SK-N-SH (cell line): ENCODE results near the gene DES. TPM values are rescaled to one million over a fixed set of nuclear protein-coding genes. Genes with fewer than 3 reads are reported as not detected.

Source experiments
- CTCF ChIA-PET: fragments of 300-600, 350-600 bp; formaldehyde crosslinking; extraction: SDS; loops from one replicate; lab custom pipeline; 2021; lab: Yijun Ruan, JAX
- POLR2A ChIA-PET: fragments of 350-600 bp; sonication (Branson Sonifier 250); formaldehyde crosslinking; extraction: SDS; loops from one replicate; lab custom pipeline; 2020; ENCODE audit warnings: antibody characterized with exemption, inconsistent platforms; lab: Yijun Ruan, JAX
- DNase-seq: peaks from one replicate; pipeline ENCODE4 v3.0.0; 2012
- H2AFZ ChIP-seq: fragments of 200-600 bp; sonication (generic); 2 replicates; pipeline ENCODE4 v1.8.1; 2016; ENCODE audit warnings: antibody characterized with exemption, mild to moderate bottlenecking, low read depth
- H3F3A ChIP-seq: fragments of 200-600 bp; sonication (generic); replicated peaks from 2 replicates; pipeline ENCODE3; 2016; ENCODE audit warnings: antibody characterized with exemption, mild to moderate bottlenecking; ENCODE audit not compliant: insufficient read depth
- H3K27ac ChIP-seq, 2 experiments: fragments of 200-500 bp in 1 of 2; fragments of 200-600 bp in 1 of 2; sonication (Bioruptor generic) in 1 of 2; sonication (generic), shearing (Covaris generic) in 1 of 2; 2 replicates each; pipeline versions ENCODE4 v1.5.1 to v1.6.1; 2014 to 2016; ENCODE audit warnings: low read depth in 2 of 2, inconsistent platforms in 1 of 2, low read length in 1 of 2, mild to moderate bottlenecking in 1 of 2, mixed read lengths in 1 of 2
- H3K27me3 ChIP-seq: fragments of 200-600 bp; sonication (generic), shearing (Covaris generic); 2 replicates; pipeline ENCODE4 v1.6.1; 2016; ENCODE audit warnings: mixed run types; ENCODE audit not compliant: insufficient read depth
- H3K36me3 ChIP-seq, 2 experiments: fragments of 200-500 bp in 1 of 2; fragments of 200-600 bp in 1 of 2; sonication (Bioruptor generic) in 1 of 2; sonication (generic) in 1 of 2; replicated peaks in 1 of 2; 2 replicates each; pipeline versions ENCODE3 to v1.5.1; 2014 to 2016; ENCODE audit warnings: low read length in 1 of 2, mild to moderate bottlenecking in 1 of 2; ENCODE audit not compliant: insufficient read depth in 2 of 2, control insufficient read depth in 1 of 2
- H3K4me1 ChIP-seq, 2 experiments: fragments of 200-500 bp in 1 of 2; fragments of 200-600 bp in 1 of 2; sonication (Bioruptor generic) in 1 of 2; sonication (generic), shearing (Covaris generic) in 1 of 2; 2 replicates each; pipeline versions ENCODE4 v1.5.1 to v1.6.1; 2014 to 2016; ENCODE audit warnings: low read depth in 1 of 2, low read length in 1 of 2, mixed run types in 1 of 2; ENCODE audit not compliant: insufficient read depth in 2 of 2, control insufficient read depth in 1 of 2
- H3K4me2 ChIP-seq: fragments of 200-600 bp; sonication (generic), shearing (Covaris generic); 2 replicates; pipeline ENCODE4 v1.6.1; 2017; ENCODE audit warnings: mixed run types
- H3K4me3 ChIP-seq, 2 experiments: fragments of 200-500 bp in 1 of 2; fragments of 200-600 bp in 1 of 2; sonication (Bioruptor generic) in 1 of 2; sonication (generic), shearing (Covaris generic) in 1 of 2; 2 replicates each; pipeline versions ENCODE4 v1.5.1 to v1.8.1; 2014 to 2016; ENCODE audit warnings: low read depth in 2 of 2, inconsistent platforms in 1 of 2, low read length in 1 of 2, mild to moderate bottlenecking in 1 of 2, mixed read lengths in 1 of 2, moderate library complexity in 1 of 2
- H3K79me2 ChIP-seq: fragments of 200-600 bp; sonication (generic); 2 replicates; pipeline ENCODE4 v1.8.1; 2017; ENCODE audit warnings: mild to moderate bottlenecking; ENCODE audit not compliant: insufficient read depth
- H3K9ac ChIP-seq: fragments of 200-600 bp; sonication (generic); 2 replicates; pipeline ENCODE4 v1.6.1; 2017; ENCODE audit warnings: mixed run types
- H3K9me2 ChIP-seq: fragments of 200-600 bp; sonication (generic); 2 replicates; pipeline ENCODE4 v1.6.1; 2017; ENCODE audit warnings: mixed run types
- H3K9me3 ChIP-seq: fragments of 200-600 bp; sonication (generic); 2 replicates; pipeline ENCODE4 v1.6.1; 2017; ENCODE audit warnings: mixed run types, mild to moderate bottlenecking, moderate library complexity
- H4K20me1 ChIP-seq: fragments of 200-600 bp; sonication (generic); 2 replicates; pipeline ENCODE4 v1.6.1; 2017; ENCODE audit warnings: mild to moderate bottlenecking, mixed run types; ENCODE audit not compliant: insufficient read depth
- CHD2 ChIP-seq: fragments of 150-350 bp; IDR thresholded peaks from 2 replicates; pipeline ENCODE4 v1.6.1; 2018; ENCODE audit warnings: low read length; ENCODE audit not compliant: partially characterized antibody
- FOXJ3 ChIP-seq: sonication (generic); formaldehyde crosslinking; IDR thresholded peaks from 2 replicates; pipeline ENCODE4 v1.5.1; 2020; ENCODE audit warnings: mild to moderate bottlenecking, missing genetic modification reagents
- GATA2 ChIP-seq: sonication (generic); formaldehyde crosslinking; IDR thresholded peaks from 2 replicates; pipeline ENCODE4 v1.5.0; 2020; ENCODE audit warnings: mild to moderate bottlenecking, missing genetic modification reagents
- JUND ChIP-seq: IDR thresholded peaks from 2 replicates; pipeline ENCODE4 v1.4.0; 2012
- MEF2A ChIP-seq: IDR thresholded peaks from 2 replicates; pipeline ENCODE4 v1.4.0; 2012; ENCODE audit warnings: low read depth, borderline replicate concordance
- NFIC ChIP-seq: IDR thresholded peaks from 2 replicates; pipeline ENCODE4 v1.4.0; 2012; ENCODE audit warnings: borderline replicate concordance
- NRF1 ChIP-seq: IDR thresholded peaks from 2 replicates; pipeline ENCODE4 v1.6.1; 2012; ENCODE audit warnings: low read depth, mild to moderate bottlenecking, low read length
- POLR2AphosphoS5 ChIP-seq: IDR thresholded peaks from 2 replicates; pipeline ENCODE4 v1.6.1; 2012; ENCODE audit warnings: low read depth, low read length
- RCOR1 ChIP-seq: fragments of 150-350 bp; IDR thresholded peaks from 2 replicates; pipeline ENCODE4 v1.6.1; 2017; ENCODE audit warnings: antibody characterized with exemption, low read length
- RXRA ChIP-seq: IDR thresholded peaks from 2 replicates; pipeline ENCODE4 v1.4.0; 2012; ENCODE audit warnings: low read depth, mild to moderate bottlenecking, borderline replicate concordance
- SIN3A ChIP-seq: IDR thresholded peaks from 2 replicates; pipeline ENCODE4 v1.6.1; 2012; ENCODE audit warnings: low read depth, mild to moderate bottlenecking, low read length, moderate library complexity, borderline replicate concordance
- TAF1 ChIP-seq: IDR thresholded peaks from 2 replicates; pipeline ENCODE4 v1.6.1; 2012; ENCODE audit warnings: low read depth, mild to moderate bottlenecking, low read length, moderate library complexity, borderline replicate concordance
- YY1 ChIP-seq: IDR thresholded peaks from 2 replicates; pipeline ENCODE4 v1.4.0; 2012; ENCODE audit warnings: low read depth, mild to moderate bottlenecking
- WGBS: methylation state at CpG from one replicate; pipeline ENCODE4 v1.1.6; 2017; ENCODE audit warnings: low lambda C conversion rate; 5-methylcytosine and 5-hydroxymethylcytosine counted together
- polyA plus RNA-seq, 3 experiments: library from polyadenylated mRNA; depleted of rRNA; stranded (reverse); fragments of >200 nt; gene quantifications; 2 replicates each; pipeline ENCODE4 v1.2.3, GENCODE V29; 2012
- TF ChIP-seq, protein P1 (sequence below): IDR thresholded peaks from 2 replicates; pipeline ENCODE4 v1.4.0; 2012; ENCODE audit warnings: low read depth

The DES gene
- polyA plus RNA-seq, 1 of the 3 experiments (the other 2 are of a cell fraction): 0.21 TPM

- Histone ChIP-seq H3K27ac (no peak overlapping the region), H3K4me2 (no peak overlapping the region), H3K36me3 (no peaks in the 10 kb centered on the region), H4K20me1 (no peaks in the 10 kb centered on the region), H3K9me2 (no peaks in the 10 kb centered on the region), H3K9me3 (no peaks in the 10 kb centered on the region), H3K9ac (no peak overlapping the region), H3K4me3 (no peak overlapping the region), H3K79me2 (no peaks in the 10 kb centered on the region), H3F3A (no peaks in the 10 kb centered on the region), H3K27me3 (no peaks in the 10 kb centered on the region), H3K4me1 (no peaks in the 10 kb centered on the region; a peak in 1 of 4 replicates), H2AFZ (no peak overlapping the region)
- 89% methylated on average over 8 of the region's 9 CpGs for WGBS
- CTCF ChIA-PET: interaction anchor here (0.6 to 7.2 kb wide), 4 partner anchors 17 to 217 kb away, joined by 3 to 46 read pairs (median 4); a partner anchor contains a TSS
- POLR2A ChIA-PET: no interaction called here
- no peak for DNase-seq
- TF ChIP-seq TAF1: no peak
- no peak for TF ChIP-seq NFIC
- no peak for TF ChIP-seq YY1
- TF ChIP-seq FOXJ3 (CRISPR knock-in tag): no peak
- no peak for TF ChIP-seq JUND
- TF ChIP-seq, protein P1, sequence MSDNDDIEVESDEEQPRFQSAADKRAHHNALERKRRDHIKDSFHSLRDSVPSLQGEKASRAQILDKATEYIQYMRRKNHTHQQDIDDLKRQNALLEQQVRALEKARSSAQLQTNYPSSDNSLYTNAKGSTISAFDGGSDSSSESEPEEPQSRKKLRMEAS: no peak
- no peak for TF ChIP-seq POLR2AphosphoS5
- no peak for TF ChIP-seq GATA2 (CRISPR knock-in tag)
- no peak for TF ChIP-seq RXRA
- TF ChIP-seq SIN3A: no peak
- no peak for TF ChIP-seq NRF1
- no peak for TF ChIP-seq RCOR1
- no peak for TF ChIP-seq MEF2A
Observed at GRCh38 chr2:219419331-219420197, 1.4 kb downstream of the DES start.

GRCh38 chr2:219420687-219421086 is 2.5 kb downstream of the DES start:
- POLR2A ChIA-PET: no interaction called here

More at GRCh38 chr2:219420687-219421086, 2.5 kb downstream of the DES start:
- no peak for TF ChIP-seq CHD2
- no peaks in the 10 kb centered on the region; a peak in 1 of 4 replicates for H3K4me1 ChIP-seq
- H3K27ac ChIP-seq: no peak overlapping the region
- no peaks in the 10 kb centered on the region for H4K20me1 ChIP-seq
- DNase-seq: no peak
- H3K27me3 ChIP-seq: no peaks in the 10 kb centered on the region
- WGBS: 94% methylated on average over 6 of the region's 8 CpGs
- H3K4me2 ChIP-seq: no peak overlapping the region
- no peaks in the 10 kb centered on the region for H3K36me3 ChIP-seq
- H2AFZ ChIP-seq: no peak overlapping the region
- H3F3A ChIP-seq: no peaks in the 10 kb centered on the region
- no peaks in the 10 kb centered on the region for H3K9me2 ChIP-seq
- H3K9ac ChIP-seq: no peak overlapping the region
- no peaks in the 10 kb centered on the region for H3K79me2 ChIP-seq
- no peak overlapping the region for H3K4me3 ChIP-seq
- CTCF ChIA-PET: interaction anchor here (1.1 to 7.2 kb wide), 2 partner anchors 18 to 122 kb away, joined by 3 to 46 read pairs; no protein-coding TSS in a partner anchor
- H3K9me3 ChIP-seq: no peaks in the 10 kb centered on the region
